H1 (cell line): ENCODE measurements around the gene TNNC1. TPM values are rescaled to one million over a fixed set of nuclear protein-coding genes. Genes with fewer than 3 reads are reported as not detected.

Experiments used
- CTCF ChIA-PET: fragments of 300-600 bp; sonication (Branson Sonifier 250); formaldehyde crosslinking; loops from one replicate; lab custom pipeline; 2021; ENCODE audit not compliant: partially characterized antibody; lab: Charles Lee
- POLR2A ChIA-PET: fragments of 300-600 bp; sonication (Branson Sonifier 250); formaldehyde crosslinking; loops from one replicate; lab custom pipeline; 2021; ENCODE audit warnings: inconsistent platforms; ENCODE audit not compliant: partially characterized antibody; lab: Charles Lee
- DNase-seq, 2 experiments: peaks; one replicate each; pipeline versions ENCODE4 v3.0.0 to v3.0.0-alpha.2; 2010 to 2022; ENCODE audit warnings: low spot score in 2 of 2, low read depth in 1 of 2, mixed read lengths in 1 of 2
- FAIRE-seq: peaks from 2 replicates; lab custom pipeline; 2011; peaks lifted over from hg19 to GRCh38; lab: Jason Lieb, UNC
- H2AFZ ChIP-seq: 2 replicates; pipeline ENCODE4 v1.8.1; 2012; ENCODE audit warnings: low read length, inconsistent platforms
- H2AK5ac ChIP-seq: 2 replicates; pipeline ENCODE4 v1.6.1; 2013; ENCODE audit warnings: low read depth, low read length
- H2BK120ac ChIP-seq: replicated peaks from 2 replicates; pipeline ENCODE3; 2013; ENCODE audit warnings: low read depth, low read length, inconsistent platforms
- H2BK12ac ChIP-seq: 2 replicates; pipeline ENCODE4 v1.6.1; 2013; ENCODE audit warnings: low read depth, low read length
- H2BK15ac ChIP-seq: 2 replicates; pipeline ENCODE4 v1.6.1; 2013; ENCODE audit warnings: low read length
- H2BK20ac ChIP-seq: 2 replicates; pipeline ENCODE4 v1.6.1; 2013; ENCODE audit warnings: low read length
- H2BK5ac ChIP-seq: 2 replicates; pipeline ENCODE4 v1.6.1; 2013; ENCODE audit warnings: low read depth, low read length
- H3K14ac ChIP-seq: 2 replicates; pipeline ENCODE4 v1.6.1; 2013; ENCODE audit warnings: inconsistent platforms; ENCODE audit not compliant: insufficient read length
- H3K18ac ChIP-seq: 2 replicates; pipeline ENCODE4 v1.6.1; 2013; ENCODE audit warnings: low read length; ENCODE audit errors: extremely low read depth
- H3K23ac ChIP-seq: 2 replicates; pipeline ENCODE4 v1.6.1; 2013; ENCODE audit warnings: inconsistent platforms; ENCODE audit not compliant: insufficient read length
- H3K23me2 ChIP-seq: 2 replicates; pipeline ENCODE4 v1.6.1; 2013; ENCODE audit warnings: low read depth, low read length
- H3K27ac ChIP-seq: 2 replicates; pipeline ENCODE4 v1.6.1; 2011; ENCODE audit warnings: low read depth, low read length, inconsistent platforms
- H3K27me3 ChIP-seq, 4 experiments: replicated peaks in 1 of 4; 1 replicate in 1 of 4; 2 replicates in 3 of 4; pipeline versions ENCODE4 v1.6.1 to v1.8.1; 2011 to 2013; ENCODE audit warnings: low read length in 3 of 4, mild to moderate bottlenecking in 3 of 4, inconsistent platforms in 2 of 4, mixed read lengths in 2 of 4, moderate library complexity in 1 of 4; ENCODE audit not compliant: control insufficient read depth in 3 of 4, insufficient read depth in 3 of 4; ENCODE audit errors: extremely low read depth in 1 of 4
- H3K36me3 ChIP-seq, 4 experiments: 2 replicates each; pipeline versions ENCODE4 v1.6.1 to v1.8.1; 2011 to 2013; ENCODE audit warnings: mild to moderate bottlenecking in 4 of 4, low read length in 3 of 4, moderate library complexity in 2 of 4, control low read depth in 1 of 4, inconsistent platforms in 1 of 4; ENCODE audit not compliant: insufficient read depth in 4 of 4, control insufficient read depth in 2 of 4
- H3K4ac ChIP-seq: replicated peaks from 2 replicates; pipeline ENCODE3; 2013; ENCODE audit warnings: low read length, low read depth, mixed read lengths, inconsistent platforms; ENCODE audit not compliant: insufficient read length
- H3K4me1 ChIP-seq, 4 experiments: replicated peaks in 1 of 4; 1 replicate in 1 of 4; 2 replicates in 3 of 4; pipeline versions ENCODE4 v1.6.1 to v1.8.1; 2011 to 2013; ENCODE audit warnings: low read length in 3 of 4, inconsistent platforms in 2 of 4, mixed read lengths in 1 of 4; ENCODE audit not compliant: insufficient read depth in 4 of 4, control insufficient read depth in 3 of 4
- H3K4me2 ChIP-seq, 2 experiments: 2 replicates each; pipeline versions ENCODE4 v1.6.1 to v1.8.1; 2011 to 2013; ENCODE audit warnings: low read depth in 2 of 2, low read length in 2 of 2, control low read depth in 1 of 2, inconsistent platforms in 1 of 2, mild to moderate bottlenecking in 1 of 2; ENCODE audit not compliant: insufficient read depth in 1 of 2
- H3K4me3 ChIP-seq, 4 experiments: fragments of 200-600, 300-600 bp in 1 of 4; sonication (generic), shearing (Covaris generic), sonication (Bioruptor Twin) in 1 of 4; 2 replicates each; pipeline versions ENCODE4 v1.5.1 to v1.8.1; 2011 to 2016; ENCODE audit warnings: low read length in 4 of 4, low read depth in 3 of 4, control low read depth in 2 of 4, inconsistent platforms in 2 of 4, mild to moderate bottlenecking in 2 of 4, mixed read lengths in 1 of 4, moderate library complexity in 1 of 4; ENCODE audit not compliant: insufficient read depth in 2 of 4; ENCODE audit errors: extremely low read depth in 1 of 4
- H3K56ac ChIP-seq: replicated peaks from 2 replicates; pipeline ENCODE3; 2013; ENCODE audit warnings: low read depth, mild to moderate bottlenecking, mixed read lengths, low read length, inconsistent platforms; ENCODE audit not compliant: insufficient read length
- H3K79me1 ChIP-seq: 2 replicates; pipeline ENCODE4 v1.6.1; 2013; ENCODE audit warnings: low read depth, low read length, control low read depth
- H3K79me2 ChIP-seq, 2 experiments: 2 replicates each; pipeline versions ENCODE4 v1.6.1 to v1.8.1; 2012 to 2013; ENCODE audit warnings: low read length in 2 of 2, mild to moderate bottlenecking in 2 of 2, inconsistent platforms in 1 of 2; ENCODE audit not compliant: insufficient read depth in 2 of 2, control insufficient read depth in 1 of 2
- H3K9ac ChIP-seq, 4 experiments: replicated peaks in 1 of 4; 1 replicate in 1 of 4; 2 replicates in 3 of 4; pipeline versions ENCODE4 v1.6.1 to v1.8.1; 2011 to 2013; ENCODE audit warnings: low read depth in 3 of 4, low read length in 3 of 4, control low read depth in 2 of 4, mild to moderate bottlenecking in 2 of 4, moderate library complexity in 2 of 4, inconsistent platforms in 1 of 4; ENCODE audit errors: extremely low read depth in 1 of 4
- H3K9me3 ChIP-seq, 2 experiments: 2 replicates each; pipeline versions ENCODE4 v1.6.1 to v1.8.1; 2012 to 2013; ENCODE audit warnings: mild to moderate bottlenecking in 2 of 2, moderate library complexity in 2 of 2, control low read depth in 1 of 2, inconsistent platforms in 1 of 2, low read depth in 1 of 2, low read length in 1 of 2, mixed read lengths in 1 of 2; ENCODE audit not compliant: insufficient read depth in 2 of 2
- H4K20me1 ChIP-seq, 2 experiments: replicated peaks in 1 of 2; 2 replicates each; pipeline versions ENCODE3 to v1.8.1; 2011 to 2013; ENCODE audit warnings: inconsistent platforms in 2 of 2, low read length in 2 of 2, mild to moderate bottlenecking in 1 of 2; ENCODE audit not compliant: insufficient read depth in 2 of 2, control insufficient read depth in 1 of 2
- H4K5ac ChIP-seq: 2 replicates; pipeline ENCODE4 v1.6.1; 2013; ENCODE audit warnings: low read length, low read depth, mixed read lengths, inconsistent platforms; ENCODE audit not compliant: insufficient read length
- H4K8ac ChIP-seq: 2 replicates; pipeline ENCODE4 v1.8.0; 2013; ENCODE audit warnings: mild to moderate bottlenecking, moderate library complexity, low read length, inconsistent platforms; ENCODE audit not compliant: insufficient read depth; ENCODE audit errors: extremely low read depth
- H4K91ac ChIP-seq: replicated peaks from 2 replicates; pipeline ENCODE3; 2013; ENCODE audit warnings: low read length, mixed read lengths, inconsistent platforms; ENCODE audit not compliant: insufficient read length
- CHD1 ChIP-seq: IDR thresholded peaks from 2 replicates; pipeline ENCODE4 v1.6.1; 2012; ENCODE audit warnings: low read depth, low read length, improper control_type of control experiment
- HDAC2 ChIP-seq, 2 experiments: fragments of 300-600 bp in 1 of 2; sonication (generic) in 1 of 2; IDR thresholded peaks; 2 replicates each; pipeline ENCODE4 v1.6.1; 2011 to 2012; ENCODE audit warnings: low read depth in 2 of 2, low read length in 2 of 2, mild to moderate bottlenecking in 2 of 2, moderate library complexity in 2 of 2, borderline replicate concordance in 1 of 2, inconsistent platforms in 1 of 2
- MAFK ChIP-seq: IDR thresholded peaks from 2 replicates; pipeline ENCODE4 v1.6.1; 2012; ENCODE audit warnings: low read depth, mild to moderate bottlenecking, improper control_type of control experiment, low read length
- SP1 ChIP-seq: IDR thresholded peaks from 2 replicates; pipeline ENCODE4 v1.6.1; 2011; ENCODE audit warnings: low read depth, low read length
- SP4 ChIP-seq: IDR thresholded peaks from 2 replicates; pipeline ENCODE4 v1.6.1; 2012; ENCODE audit warnings: low read length, inconsistent platforms
- WGBS, 2 experiments: shearing (Covaris generic) in 1 of 2; methylation state at CpG; one replicate each; pipeline versions ENCODE4 v1.1.6 to v1.1.7; 2013 to 2015; ENCODE audit warnings: low lambda C conversion rate in 2 of 2, mixed read lengths in 2 of 2, inconsistent platforms in 1 of 2, low coverage in 1 of 2, missing lambda C conversion rate in 1 of 2; ENCODE audit not compliant: insufficient replicate concordance in 2 of 2, insufficient coverage in 1 of 2, insufficient read length in 1 of 2; ENCODE audit errors: extremely low coverage in 1 of 2, missing lambda C conversion rate in 1 of 2; 5-methylcytosine and 5-hydroxymethylcytosine counted together
- polyA plus RNA-seq, 7 experiments: library from polyadenylated mRNA; depleted of rRNA in 3 of 7; stranded (reverse) in 5 of 7; unstranded in 2 of 7; fragments of >200 nt in 5 of 7; fragments of 200-250 nt in 2 of 7; gene quantifications; 1 replicate in 5 of 7; 2 replicates in 1 of 7; 4 replicates in 1 of 7; pipeline versions ENCODE4 v1.2.1 to v1.2.3, GENCODE V29; 2011 to 2013; ENCODE audit warnings: missing spikeins in 2 of 7, mixed read lengths in 2 of 7
- total RNA-seq: library from RNA; stranded (reverse); fragmentation: NEBNext Ultra II Directional; extraction: Animal tissue kit (Norgen Biotek cat#: 25700); gene quantifications from 2 replicates; pipeline ENCODE4 v1.2.1, GENCODE V29; 2021
- TF ChIP-seq, protein P1 (sequence below): IDR thresholded peaks from 2 replicates; pipeline ENCODE4 v1.6.1; 2012; ENCODE audit warnings: low read length, inconsistent platforms

Gene TNNC1
- total and polyA plus RNA-seq, 2 of the 8 experiments (the other 6 are each of a cell fraction or from before 2014, with no cell fraction given) = 5.8 to 16.4 TPM

- no peak overlapping the region for H3K27ac ChIP-seq
- no peak overlapping the region for H2AFZ ChIP-seq
- H2BK15ac ChIP-seq = no peak overlapping the region
- no peaks in the 10 kb centered on the region for H3K27me3 ChIP-seq
- H3K56ac ChIP-seq = no peak overlapping the region
- TF ChIP-seq, protein P1, sequence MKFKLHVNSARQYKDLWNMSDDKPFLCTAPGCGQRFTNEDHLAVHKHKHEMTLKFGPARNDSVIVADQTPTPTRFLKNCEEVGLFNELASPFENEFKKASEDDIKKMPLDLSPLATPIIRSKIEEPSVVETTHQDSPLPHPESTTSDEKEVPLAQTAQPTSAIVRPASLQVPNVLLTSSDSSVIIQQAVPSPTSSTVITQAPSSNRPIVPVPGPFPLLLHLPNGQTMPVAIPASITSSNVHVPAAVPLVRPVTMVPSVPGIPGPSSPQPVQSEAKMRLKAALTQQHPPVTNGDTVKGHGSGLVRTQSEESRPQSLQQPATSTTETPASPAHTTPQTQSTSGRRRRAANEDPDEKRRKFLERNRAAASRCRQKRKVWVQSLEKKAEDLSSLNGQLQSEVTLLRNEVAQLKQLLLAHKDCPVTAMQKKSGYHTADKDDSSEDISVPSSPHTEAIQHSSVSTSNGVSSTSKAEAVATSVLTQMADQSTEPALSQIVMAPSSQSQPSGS = no peak
- no peak for TF ChIP-seq SP1
- no peak for TF ChIP-seq SP4
- no peak for TF ChIP-seq CHD1
- TF ChIP-seq HDAC2 (IDR thresholded peaks at IDR 0.05; ENCODE audit: borderline replicate concordance in 1 of 2, low read depth in 2 of 2, low read length in 2 of 2) = no peak
- TF ChIP-seq MAFK = no peak
- no peak overlapping the region for H3K4me2 ChIP-seq
- H3K23ac ChIP-seq = no peak overlapping the region
- no peak overlapping the region for H2BK20ac ChIP-seq
- H2AK5ac ChIP-seq = no peak overlapping the region
- H3K36me3 ChIP-seq = no peaks in the 10 kb centered on the region
- no peak overlapping the region for H3K18ac ChIP-seq
- no peak overlapping the region for H2BK120ac ChIP-seq
- no peaks in the 10 kb centered on the region for H3K9me3 ChIP-seq
- no peak overlapping the region for H2BK12ac ChIP-seq
- H4K5ac ChIP-seq = no peak overlapping the region
- DNase-seq = no peak
- WGBS, 2 experiments = 85% methylated on average over 2 of the region's 2 CpGs; no CpG with 5 or more reads in 1 of the 2 experiments
- H3K4me3 ChIP-seq = no peak overlapping the region
- peaks cover 0 to 3% (median 0%) of the 10 kb centered on the region in 4 experiments; a peak in 2 of 7 replicates for H3K4me1 ChIP-seq
- no peak overlapping the region for H3K14ac ChIP-seq
- no peak overlapping the region for H4K91ac ChIP-seq
- no peaks in the 10 kb centered on the region for H3K79me2 ChIP-seq
- no peak overlapping the region for H3K4ac ChIP-seq
- no peak for FAIRE-seq
- no peak overlapping the region for H4K8ac ChIP-seq
- H3K23me2 ChIP-seq = no peaks in the 10 kb centered on the region
- H3K79me1 ChIP-seq = no peaks in the 10 kb centered on the region
- no peak overlapping the region for H3K9ac ChIP-seq
- no peak overlapping the region for H2BK5ac ChIP-seq
- ChIA-PET POLR2A (interaction anchor here (1.0 kb wide), 1 partner anchor 453 kb away, joined by 3 read pairs; the partner anchor contains the start of gene PCBP4), CTCF (interaction anchor here (1.0 to 2.9 kb wide), 4 partner anchors 10 to 189 kb away, joined by 3 to 9 read pairs (median 3); no protein-coding TSS in a partner anchor)
- H4K20me1 ChIP-seq = no peaks in the 10 kb centered on the region
These were observed 33.5 kb downstream of the TNNC1 start for GRCh38 chr3:52420388-52420787.
